HT-29 (cell line): ENCODE data around the gene MEOX1. TPM values are rescaled to one million over a fixed set of nuclear protein-coding genes. Genes with fewer than 3 reads are reported as not detected.

Source experiments
- DNase-seq: peaks from one replicate; pipeline ENCODE4 v3.0.0-alpha.2; 2015; ENCODE audit warnings: low spot score
- small RNA-seq: library from RNA; depleted of rRNA; stranded (forward); fragments of <200 nt; gene quantifications from one replicate; pipeline ENCODE3, GENCODE V24; 2014
- total RNA-seq: library from RNA; depleted of rRNA; stranded (reverse); fragments of >200 nt; shearing (Covaris generic); gene quantifications from 2 replicates; pipeline ENCODE4 v1.2.3, GENCODE V29; 2014; rRNA removed

Gene MEOX1
- total RNA-seq, 1 experiment from 2014 or later: not detected

DNA sequence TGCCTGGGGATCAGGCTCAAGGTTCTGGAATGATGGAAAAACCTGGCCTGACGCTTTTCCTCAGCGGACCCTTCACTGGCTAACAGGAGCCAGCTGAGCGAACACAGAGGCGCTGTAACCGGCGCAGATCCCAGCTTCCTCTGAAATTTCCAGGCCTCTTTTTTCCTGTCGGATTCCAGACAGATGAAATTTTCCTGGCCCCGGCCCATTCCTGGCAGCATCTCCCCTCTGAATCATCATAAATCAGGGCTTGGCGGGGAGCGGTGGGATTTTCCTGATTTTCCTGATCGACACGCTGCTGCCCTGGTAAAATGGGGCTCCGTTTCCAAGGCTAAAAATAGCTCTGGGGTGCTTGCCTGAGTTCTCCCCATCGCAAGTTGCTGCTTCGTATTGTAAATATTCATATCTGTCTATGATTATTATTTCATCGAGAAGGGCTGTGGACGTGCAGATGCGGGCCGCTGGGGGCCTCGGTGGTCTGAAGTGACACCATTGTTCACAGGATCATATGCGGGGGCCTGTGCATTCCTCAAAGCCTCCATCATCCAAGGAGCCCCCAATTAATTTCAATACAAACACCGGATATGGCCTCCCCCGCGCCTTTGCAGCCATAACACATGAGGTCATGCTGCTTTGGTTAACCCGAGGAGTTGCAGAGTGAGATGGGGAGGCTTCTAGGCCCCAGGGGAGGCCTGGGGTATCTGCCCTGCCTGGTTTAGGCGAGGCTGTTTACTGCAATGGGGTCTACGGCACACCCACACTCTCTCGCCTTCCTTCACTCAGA, 69.8 kb downstream of the MEOX1 start:
- DNase-seq: no peak

DNA sequence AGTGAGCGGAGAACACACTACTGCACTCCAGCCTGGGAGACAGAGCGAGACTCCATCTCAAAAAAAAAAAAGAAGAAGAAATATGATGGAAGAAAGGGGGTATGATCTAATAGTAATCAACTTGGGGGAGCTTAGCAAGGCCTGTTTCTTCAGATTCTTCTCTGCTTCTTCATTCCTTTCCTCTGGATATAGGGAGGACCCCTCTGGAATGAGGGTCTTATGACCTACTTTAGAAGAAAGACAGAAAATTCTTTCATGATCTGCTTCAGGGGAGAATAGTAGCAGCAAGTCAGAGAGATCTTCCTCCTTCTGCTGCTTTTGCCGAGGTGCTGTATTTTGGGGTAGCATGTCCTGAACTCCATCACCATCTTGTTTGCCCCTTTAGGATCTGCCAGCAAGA, 70.7 kb downstream of the MEOX1 start:
- DNase-seq: no peak

Small RNAs within 50 kb of the gene (small RNA-seq; reads per million reads assigned to genes)
- not detected for gene RF00017

Other genes starting within 250 kb of the MEOX1 start
- gene DHX8, start 177.9 kb downstream of the MEOX1 start, total RNA-seq: 28.2 and 33.8 TPM in 2 replicates
- gene ETV4, start 115.6 kb downstream of the MEOX1 start, total RNA-seq: 129 and 149 TPM in 2 replicates
- gene SOST, start 96.9 kb upstream of the MEOX1 start, total RNA-seq: not detected in 2 replicates
- gene DUSP3, start 117.1 kb upstream of the MEOX1 start, total RNA-seq: 40.2 and 40.8 TPM in 2 replicates
- 0.05 and 0.26 TPM in 2 replicates for gene CFAP97D1, start 118.5 kb upstream of the MEOX1 start, total RNA-seq
- 12.0 and 13.9 TPM in 2 replicates for gene MPP3, start 171.2 kb upstream of the MEOX1 start, total RNA-seq
- not detected in 2 replicates for gene CD300LG, start 185.3 kb upstream of the MEOX1 start, total RNA-seq
- 0.29 and 0.56 TPM in 2 replicates for gene MPP2, start 245.6 kb upstream of the MEOX1 start, total RNA-seq